Ishikawa (cell line): ENCODE measurements around the gene CEMIP.

Experiments
- CEBPB ChIP-seq: IDR thresholded peaks from 2 replicates; pipeline ENCODE4 v1.6.1; 2012
- EGR1 ChIP-seq: IDR thresholded peaks from 2 replicates; pipeline ENCODE4 v1.6.1; 2012
- EP300 ChIP-seq: IDR thresholded peaks from 2 replicates; pipeline ENCODE4 v1.6.1; 2012; ENCODE audit warnings: borderline replicate concordance
- NFIC ChIP-seq: IDR thresholded peaks from 2 replicates; pipeline ENCODE4 v1.6.1; 2012
- RAD21 ChIP-seq: IDR thresholded peaks from 2 replicates; pipeline ENCODE4 v1.6.1; 2012; ENCODE audit warnings: low read depth
- REST ChIP-seq: IDR thresholded peaks from 2 replicates; pipeline ENCODE4 v1.6.1; 2012; ENCODE audit warnings: low read depth, mild to moderate bottlenecking
- TAF1 ChIP-seq: IDR thresholded peaks from 2 replicates; pipeline ENCODE4 v1.6.1; 2012; ENCODE audit warnings: low read depth, mild to moderate bottlenecking
- TCF12 ChIP-seq: IDR thresholded peaks from 2 replicates; pipeline ENCODE4 v1.6.1; 2012; ENCODE audit warnings: low read depth
- YY1 ChIP-seq: IDR thresholded peaks from 2 replicates; pipeline ENCODE4 v1.6.1; 2012; ENCODE audit warnings: low read depth

DNA sequence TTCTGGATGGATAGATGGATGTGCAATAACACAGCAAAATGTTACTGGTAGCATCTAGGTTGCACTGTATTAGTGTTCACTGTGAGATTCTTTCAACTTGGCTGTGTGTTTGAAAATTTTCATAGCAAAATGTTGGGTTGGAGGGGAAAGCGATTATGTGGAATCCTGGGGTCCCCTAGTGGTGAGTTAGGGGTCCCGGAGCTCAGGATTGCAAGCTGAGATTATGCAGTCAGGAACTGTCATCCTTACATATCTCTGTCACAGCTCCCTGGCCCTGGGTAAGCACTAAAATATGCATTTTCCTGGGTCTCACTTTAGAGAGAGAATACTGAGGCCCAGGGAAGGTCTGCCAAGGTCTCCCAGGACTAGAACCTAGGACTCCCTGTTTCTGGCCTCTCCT, 77.2 kb downstream of the CEMIP start:
- TF ChIP-seq EP300 (no peak), YY1 (no peak), EGR1 (no peak), REST (no peak), RAD21 (peak; percentile 49), TAF1 (no peak), CEBPB (no peak), NFIC (no peak), TCF12 (no peak)
